Suppressor macrophage treated with lipopolysaccharide for 4 hours (primary cell): ENCODE measurements around the gene GRIA4.

Source experiments
- DNase-seq: peaks from one replicate; pipeline ENCODE4 v3.0.0-alpha.2; 2020

GRIA4 gene

DNA sequence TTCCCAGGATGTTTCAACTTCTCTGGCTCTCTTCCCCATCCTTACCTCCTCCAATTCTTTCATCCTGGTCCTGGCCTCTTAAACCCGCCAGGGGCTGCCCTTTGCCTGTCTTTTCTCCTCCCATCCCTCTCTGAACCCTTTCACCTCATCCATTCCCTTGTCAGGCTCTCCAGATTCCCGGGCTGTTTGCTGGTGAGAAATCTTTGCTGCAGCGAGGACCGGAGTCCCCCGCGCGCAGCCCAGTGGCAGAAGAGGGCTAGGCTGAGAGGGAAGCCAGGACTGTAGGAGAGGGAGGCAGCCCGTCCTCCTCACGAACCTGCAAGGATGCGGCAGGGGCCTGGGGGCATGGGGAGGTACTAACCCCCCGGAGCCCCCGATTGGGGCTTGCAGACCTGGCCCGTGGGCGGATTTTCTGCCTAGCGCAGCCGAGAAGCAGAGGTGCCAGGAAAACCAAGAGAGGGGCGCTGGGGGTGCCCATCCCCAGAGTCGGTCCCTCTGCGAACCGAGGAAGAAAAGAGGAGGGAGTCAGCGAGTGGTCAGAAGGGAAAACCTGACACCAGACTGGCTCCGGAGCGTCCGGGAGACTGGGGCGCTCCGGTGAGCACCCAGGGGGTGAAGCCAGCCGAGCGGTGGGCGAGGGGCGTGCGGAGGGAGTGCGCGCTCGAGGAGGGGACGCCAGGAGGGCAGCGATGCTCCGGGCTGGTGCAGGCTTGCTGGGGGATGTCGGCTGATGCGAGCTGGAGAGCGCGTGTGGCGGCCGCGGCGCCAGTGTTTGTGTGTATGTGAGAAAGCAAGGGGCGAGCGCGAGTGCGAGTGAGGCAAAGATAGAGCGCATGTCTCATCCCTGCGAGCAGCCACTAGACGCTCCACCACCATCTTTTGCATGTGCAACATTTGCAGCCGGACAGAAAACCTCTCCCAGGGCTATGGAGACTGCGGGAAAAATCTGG is at the start of gene GRIA4:
GRIA4 (plus strand) TSS at position 242 of the 950 bp plus-strand sequence. CDS start 925 bp downstream, outside the sequence.
- DNase-seq, result no peak

DNA sequence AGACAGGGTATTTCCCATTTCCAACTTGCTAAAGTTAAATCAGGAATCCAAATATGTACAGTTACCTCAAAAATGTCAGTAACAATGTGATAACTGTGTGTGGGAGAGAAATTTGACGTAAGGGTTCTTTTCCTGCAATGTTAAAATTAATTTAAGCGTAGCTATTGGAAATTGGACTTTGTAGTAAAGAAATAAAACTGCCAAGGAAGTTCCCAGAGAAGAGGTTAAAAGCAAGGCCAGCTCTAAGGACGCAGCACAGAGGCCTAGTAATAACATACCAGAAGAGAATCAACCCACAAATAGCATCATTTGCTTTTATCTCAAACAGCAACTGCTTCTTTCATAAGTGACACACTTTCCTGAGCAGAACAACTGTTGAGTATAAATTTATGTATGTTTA is 36.8 kb upstream of the GRIA4 start:
- DNase-seq, result no peak

- DNase-seq, result no peak
Observed at GRCh38 chr11:105574974-105575373, 34.9 kb upstream of the GRIA4 start.

DNA sequence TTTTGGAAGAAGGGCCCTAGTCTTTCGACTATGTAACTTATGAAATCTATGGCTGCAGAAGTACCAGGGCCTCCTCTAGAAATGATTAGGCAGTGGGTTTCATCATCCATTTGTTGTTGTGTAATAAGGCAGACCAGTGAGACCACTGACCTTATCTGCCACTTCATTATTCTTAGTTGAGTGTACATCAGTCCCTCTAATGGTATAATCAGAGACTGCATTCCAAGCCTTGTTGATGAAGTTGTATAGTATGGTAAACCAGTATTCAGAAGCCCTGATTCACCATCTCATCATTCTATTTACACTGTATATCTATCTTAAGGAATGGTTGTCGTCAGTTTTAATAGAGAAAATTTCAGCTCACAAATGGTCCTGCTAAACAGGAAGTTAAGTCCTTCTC is 32.2 kb upstream of the GRIA4 start:
- DNase-seq, result peak; percentile 1

GRCh38 chr11:105579111-105579510 is 30.8 kb upstream of the GRIA4 start:
- DNase-seq, result no peak

- DNase-seq, result no peak
Observed at GRCh38 chr11:105582497-105582896, 27.4 kb upstream of the GRIA4 start.

GRCh38 chr11:105588001-105588400 is 21.9 kb upstream of the GRIA4 start:
- no peak for DNase-seq

- no peak for DNase-seq
Observed at GRCh38 chr11:105589346-105589745, 20.5 kb upstream of the GRIA4 start.

DNA sequence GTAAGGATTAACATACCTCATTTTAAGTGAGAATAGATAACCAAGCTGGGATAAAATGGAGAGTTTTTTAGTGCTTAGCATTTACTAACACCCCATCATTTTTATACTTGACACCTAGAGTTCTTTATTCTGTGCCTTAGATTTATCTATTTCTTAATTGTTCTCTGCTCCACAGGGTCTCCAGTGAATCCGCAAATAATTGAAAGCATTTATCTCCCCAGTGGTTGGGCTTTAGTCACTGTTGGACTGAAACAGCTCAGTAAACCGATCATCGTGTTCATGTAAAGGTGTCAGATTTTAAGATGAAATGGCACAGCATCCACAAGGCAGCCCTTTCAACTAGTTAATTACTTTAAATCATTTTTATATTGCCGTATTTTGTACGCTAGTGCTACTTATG is 17.8 kb upstream of the GRIA4 start:
- no peak for DNase-seq

- DNase-seq, result no peak
Observed at GRCh38 chr11:105598371-105598770, 11.5 kb upstream of the GRIA4 start.

- DNase-seq, result no peak
Observed at GRCh38 chr11:105603156-105603555, 6.7 kb upstream of the GRIA4 start.

GRCh38 chr11:105609341-105609781 is 512 bp upstream of the GRIA4 start:
- DNase-seq, result no peak

GRCh38 chr11:105610871-105611571 is 1.1 kb downstream of the GRIA4 start:
- DNase-seq, result no peak

DNA sequence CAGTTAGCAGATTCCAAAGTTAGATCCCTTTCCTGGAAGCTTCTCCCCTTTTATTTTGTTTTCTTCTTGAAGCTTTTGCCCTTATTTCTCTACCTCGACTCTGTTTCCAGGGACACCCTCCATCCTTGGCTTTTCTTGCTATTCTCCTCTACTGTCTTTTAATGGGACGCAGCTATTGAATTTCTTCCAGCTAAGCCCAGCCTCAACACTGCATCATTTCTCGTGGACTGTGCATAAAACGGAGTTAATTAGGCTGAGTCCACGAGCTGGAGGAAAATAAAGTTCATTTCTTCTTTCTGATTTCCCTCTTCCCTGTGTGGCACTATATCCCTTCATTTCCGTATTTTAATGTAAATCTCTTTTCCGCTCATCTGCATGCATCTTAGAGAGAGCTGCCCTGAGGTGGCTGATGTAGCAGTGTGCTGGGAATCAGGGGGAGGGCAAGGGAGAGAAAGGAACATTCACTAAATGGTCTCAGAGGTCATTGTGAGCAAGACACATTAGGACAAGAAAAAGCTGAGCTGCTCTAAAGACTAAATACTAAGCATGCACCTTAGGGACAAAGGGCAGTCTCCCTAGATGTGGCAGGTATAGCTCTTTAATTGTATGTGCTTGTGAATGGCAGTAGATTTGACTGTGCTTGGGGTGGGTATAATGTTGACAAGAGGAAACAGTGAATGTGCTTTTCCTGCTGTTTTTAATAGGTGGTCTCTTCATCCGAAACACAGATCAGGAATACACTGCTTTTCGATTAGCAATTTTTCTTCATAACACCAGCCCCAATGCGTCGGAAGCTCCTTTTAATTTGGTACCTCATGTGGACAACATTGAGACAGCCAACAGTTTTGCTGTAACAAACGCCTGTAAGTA is 1.9 kb downstream of the GRIA4 start:
- DNase-seq, result no peak

DNA sequence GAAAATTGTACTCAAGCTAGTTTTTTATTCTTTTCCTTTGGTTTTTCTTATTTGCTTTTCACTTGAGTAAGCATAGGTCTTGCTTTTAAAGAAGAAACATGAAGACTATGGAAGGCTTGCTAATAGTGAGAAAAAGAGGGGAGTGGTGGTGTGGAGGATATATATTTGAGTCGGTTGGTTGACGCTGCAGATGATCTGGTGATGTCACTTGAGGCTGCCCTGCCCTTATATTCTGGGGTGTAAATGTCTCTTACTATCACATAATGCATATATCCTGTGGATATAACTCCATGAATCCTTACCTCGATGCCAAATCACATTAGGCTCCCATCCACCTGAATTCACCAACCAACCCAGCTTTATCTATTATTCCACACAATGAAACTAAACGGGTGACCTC is 2.9 kb downstream of the GRIA4 start:
- DNase-seq, result no peak

- DNase-seq, result no peak
Observed at GRCh38 chr11:105613183-105613582, 3.3 kb downstream of the GRIA4 start.

- no peak for DNase-seq
Observed at GRCh38 chr11:105618343-105618955, 8.6 kb downstream of the GRIA4 start.

DNA sequence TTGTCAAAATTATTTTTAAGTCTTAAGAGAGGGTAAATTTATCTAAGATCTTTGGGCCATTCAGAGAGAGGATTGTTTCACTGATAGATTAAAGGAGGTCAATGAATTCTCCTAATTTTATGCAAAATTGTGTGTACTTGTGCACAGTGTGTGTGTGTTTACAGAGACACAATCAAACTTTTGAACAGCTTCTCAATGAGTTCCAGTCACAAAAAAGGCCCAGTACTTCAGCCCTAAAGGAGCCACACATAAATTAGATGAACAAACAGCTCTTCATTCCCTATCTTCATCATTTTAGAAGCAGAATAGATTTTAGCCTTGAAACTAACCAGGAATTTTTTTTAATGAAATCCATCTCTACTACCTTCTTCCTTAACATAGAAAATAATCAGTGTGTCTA is 9.7 kb downstream of the GRIA4 start:
- no peak for DNase-seq

GRCh38 chr11:105622016-105622415 is 12.1 kb downstream of the GRIA4 start:
- no peak for DNase-seq

- DNase-seq, result no peak
Observed at GRCh38 chr11:105632316-105632715, 22.4 kb downstream of the GRIA4 start.

DNA sequence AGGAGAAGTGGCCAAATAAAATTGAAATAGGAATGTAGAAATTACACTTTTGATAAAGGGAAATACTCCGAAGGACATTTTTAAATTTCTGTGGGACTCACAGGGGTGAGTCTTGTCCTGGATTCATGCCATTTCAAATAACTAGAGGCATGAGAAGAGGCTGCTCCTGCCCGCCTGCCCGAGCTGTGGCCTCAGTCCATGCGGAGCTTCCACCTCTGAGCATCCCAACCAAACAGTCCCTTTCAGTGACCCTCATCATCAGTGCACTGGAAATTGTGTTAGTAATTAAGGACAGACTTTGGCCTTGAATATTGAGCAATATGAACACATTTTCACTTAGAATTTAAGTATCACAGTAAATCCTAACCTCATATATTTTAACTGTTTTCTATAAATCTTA is 25.6 kb downstream of the GRIA4 start:
- DNase-seq, result no peak

GRCh38 chr11:105636496-105636895 is 26.6 kb downstream of the GRIA4 start:
- no peak for DNase-seq

GRCh38 chr11:105639527-105639926 is 29.7 kb downstream of the GRIA4 start:
- DNase-seq, result no peak
